Endodermal cell (in vitro differentiated cells): ENCODE data around the gene CCR2. TPM values are rescaled to one million over a fixed set of nuclear protein-coding genes. Genes with fewer than 3 reads are reported as not detected.

Source experiments
- DNase-seq: peaks from one replicate; pipeline ENCODE4 v3.0.0-alpha.2; 2017
- H3K27ac ChIP-seq: 2 replicates; pipeline ENCODE4 v1.5.1; 2013; ENCODE audit warnings: mild to moderate bottlenecking, low read depth, low read length, moderate library complexity
- H3K27me3 ChIP-seq: 2 replicates; pipeline ENCODE4 v1.6.1; 2013; ENCODE audit warnings: mild to moderate bottlenecking, low read length, moderate library complexity; ENCODE audit not compliant: insufficient read depth, control insufficient read depth, poor library complexity, severe bottlenecking
- H3K36me3 ChIP-seq: 2 replicates; pipeline ENCODE4 v1.7.0; 2013; ENCODE audit warnings: mild to moderate bottlenecking, low read length, moderate library complexity; ENCODE audit not compliant: control insufficient read depth, insufficient read depth
- H3K4me1 ChIP-seq: one replicate; pipeline ENCODE4 v1.7.0; 2013; ENCODE audit warnings: low read length; ENCODE audit not compliant: control insufficient read depth, insufficient read depth
- H3K4me3 ChIP-seq: 2 replicates; pipeline ENCODE4 v1.5.1; 2013; ENCODE audit warnings: mild to moderate bottlenecking, low read length, moderate library complexity
- H3K9ac ChIP-seq: 2 replicates; pipeline ENCODE4 v1.6.1; 2013; ENCODE audit warnings: mild to moderate bottlenecking, low read length, moderate library complexity; ENCODE audit not compliant: poor library complexity, severe bottlenecking; ENCODE audit errors: extremely low read depth
- H3K9me3 ChIP-seq: 2 replicates; pipeline ENCODE4 v1.6.1; 2013; ENCODE audit warnings: mild to moderate bottlenecking, low read length, moderate library complexity; ENCODE audit not compliant: control insufficient read depth
- H3K27ac Mint-ChIP-seq: 2 replicates; pipeline ENCODE4 v1.8.0; 2020; ENCODE audit warnings: mixed read lengths
- H3K27me3 Mint-ChIP-seq: 2 replicates; pipeline ENCODE4 v1.8.0; 2021; ENCODE audit warnings: mild to moderate bottlenecking, mixed read lengths; ENCODE audit not compliant: insufficient read depth
- H3K36me3 Mint-ChIP-seq: 2 replicates; pipeline ENCODE4 v1.8.0; 2020; ENCODE audit warnings: low read depth, mixed read lengths
- H3K4me1 Mint-ChIP-seq: 2 replicates; pipeline ENCODE4 v1.8.0; 2020; ENCODE audit warnings: mixed read lengths
- H3K4me3 Mint-ChIP-seq: 2 replicates; pipeline ENCODE4 v1.8.0; 2020; ENCODE audit warnings: mild to moderate bottlenecking, moderate library complexity, mixed read lengths
- H3K9me3 Mint-ChIP-seq: 2 replicates; pipeline ENCODE4 v1.8.0; 2020; ENCODE audit warnings: mild to moderate bottlenecking, mixed read lengths
- WGBS, 2 experiments: methylation state at CpG; one replicate each; pipeline versions ENCODE4 v1.1.5 to v1.1.7; 2013; ENCODE audit warnings: missing lambda C conversion rate in 2 of 2, mixed read lengths in 1 of 2; ENCODE audit not compliant: insufficient coverage in 1 of 2, insufficient read length in 1 of 2; 5-methylcytosine and 5-hydroxymethylcytosine counted together
- total RNA-seq, 2 donors: library from RNA; stranded (reverse); fragmentation: NEBNext Ultra II Directional in 1 of 2; extraction: Animal tissue kit (Norgen Biotek cat#: 25700) in 1 of 2; gene quantifications; 2 replicates in 1 of 2; 3 replicates in 1 of 2; pipeline ENCODE4 v1.2.1, GENCODE V29; 2021
- TF ChIP-seq, protein P1 (sequence below): fragments of 200-600 bp; sonication (generic); conservative IDR thresholded peaks from 2 replicates; pipeline ENCODE4 v1.5.0; 2021; ENCODE audit warnings: antibody characterized with exemption, mild to moderate bottlenecking

CCR2 gene
- total RNA-seq, 2 donors from 2014 or later = not detected

DNA sequence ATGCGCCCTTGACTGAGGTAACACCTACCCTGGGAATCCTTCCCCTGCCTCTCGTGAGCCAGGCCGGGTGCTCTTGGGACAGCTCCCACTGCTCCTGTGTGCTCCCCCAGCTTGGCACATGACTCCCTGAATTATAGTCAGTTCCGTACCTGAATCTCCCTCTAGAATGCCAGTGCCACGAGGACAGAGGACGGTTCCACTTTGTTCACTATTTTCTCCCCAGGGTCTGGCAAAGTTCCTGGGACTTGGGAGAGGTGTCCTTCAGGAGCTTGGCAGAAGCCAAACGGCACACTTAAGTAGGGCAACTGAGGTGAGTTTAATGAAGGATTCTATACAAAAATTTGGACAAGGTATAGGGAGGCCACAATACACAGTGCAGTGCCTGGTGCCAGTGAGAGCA is 43.2 kb downstream of the CCR2 start:
- TF ChIP-seq, protein P1, sequence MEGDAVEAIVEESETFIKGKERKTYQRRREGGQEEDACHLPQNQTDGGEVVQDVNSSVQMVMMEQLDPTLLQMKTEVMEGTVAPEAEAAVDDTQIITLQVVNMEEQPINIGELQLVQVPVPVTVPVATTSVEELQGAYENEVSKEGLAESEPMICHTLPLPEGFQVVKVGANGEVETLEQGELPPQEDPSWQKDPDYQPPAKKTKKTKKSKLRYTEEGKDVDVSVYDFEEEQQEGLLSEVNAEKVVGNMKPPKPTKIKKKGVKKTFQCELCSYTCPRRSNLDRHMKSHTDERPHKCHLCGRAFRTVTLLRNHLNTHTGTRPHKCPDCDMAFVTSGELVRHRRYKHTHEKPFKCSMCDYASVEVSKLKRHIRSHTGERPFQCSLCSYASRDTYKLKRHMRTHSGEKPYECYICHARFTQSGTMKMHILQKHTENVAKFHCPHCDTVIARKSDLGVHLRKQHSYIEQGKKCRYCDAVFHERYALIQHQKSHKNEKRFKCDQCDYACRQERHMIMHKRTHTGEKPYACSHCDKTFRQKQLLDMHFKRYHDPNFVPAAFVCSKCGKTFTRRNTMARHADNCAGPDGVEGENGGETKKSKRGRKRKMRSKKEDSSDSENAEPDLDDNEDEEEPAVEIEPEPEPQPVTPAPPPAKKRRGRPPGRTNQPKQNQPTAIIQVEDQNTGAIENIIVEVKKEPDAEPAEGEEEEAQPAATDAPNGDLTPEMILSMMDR = no peak
- no peaks in the 10 kb centered on the region for H3K36me3 Mint-ChIP-seq

DNA sequence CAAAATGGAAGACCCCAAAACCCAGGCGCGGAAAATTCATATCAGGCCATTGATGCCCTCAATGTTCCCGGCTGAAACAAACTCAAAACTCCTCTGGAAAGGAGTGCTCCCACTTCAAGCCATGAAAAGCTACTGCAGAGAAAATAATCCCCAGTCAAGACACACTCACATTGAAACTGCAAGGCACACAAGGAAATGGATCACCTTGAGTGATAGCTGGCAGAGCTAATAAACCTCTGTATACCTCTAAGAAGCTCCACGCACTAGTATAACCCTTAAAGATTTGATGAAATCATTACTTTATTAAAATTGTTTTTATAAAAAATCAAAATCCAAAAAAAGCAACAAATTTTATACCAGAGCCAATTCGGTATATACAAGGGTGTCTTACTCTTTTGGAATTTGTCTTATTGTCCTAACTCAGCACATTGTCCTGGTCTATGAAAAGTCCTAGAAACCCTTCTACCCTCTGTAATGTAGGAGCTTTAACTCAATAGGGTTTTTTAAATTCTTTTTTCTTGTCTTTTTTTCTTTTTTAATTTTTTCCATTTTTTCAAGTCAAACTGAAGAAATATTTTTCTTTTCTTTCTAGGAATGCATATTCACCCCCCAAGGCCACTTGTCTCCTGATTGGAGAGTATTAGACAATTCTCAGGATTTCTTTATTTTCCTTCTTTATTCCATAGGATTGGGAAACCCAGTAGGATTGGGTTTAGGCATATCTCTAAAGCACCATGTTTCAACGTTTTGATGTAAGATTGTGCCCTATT is 44.5 kb downstream of the CCR2 start:
- Histone ChIP-seq H3K9ac (no peak overlapping the region), H3K27ac (no peak overlapping the region), H3K27me3 (no peaks in the 10 kb centered on the region), H3K36me3 (no peaks in the 10 kb centered on the region), H3K4me1 (no peaks in the 10 kb centered on the region), H3K9me3 (peaks cover 4% of the 10 kb centered on the region), H3K4me3 (no peak overlapping the region)
- no peak overlapping the region for H3K4me3 Mint-ChIP-seq
- peaks cover 4% of the 10 kb centered on the region for H3K27me3 Mint-ChIP-seq
- WGBS, 2 experiments = 96 to 100% methylated on average over 4 to 6 of the region's 6 CpGs
- H3K9me3 Mint-ChIP-seq = peaks cover 5% of the 10 kb centered on the region
- DNase-seq = no peak
- no peak overlapping the region for H3K27ac Mint-ChIP-seq
- TF ChIP-seq, protein P1 = no peak
- H3K36me3 Mint-ChIP-seq = no peaks in the 10 kb centered on the region
- peaks cover 12% of the 10 kb centered on the region for H3K4me1 Mint-ChIP-seq

More for the DNA sequence above, 43.2 kb downstream of the CCR2 start:
- Mint-ChIP-seq H3K9me3 (no peaks in the 10 kb centered on the region), H3K4me1 (peaks cover 20% of the 10 kb centered on the region), H3K4me3 (no peak overlapping the region), H3K27me3 (peaks cover 4% of the 10 kb centered on the region), H3K27ac (no peak overlapping the region)
- Histone ChIP-seq H3K27ac (no peak overlapping the region), H3K27me3 (no peaks in the 10 kb centered on the region), H3K9me3 (no peaks in the 10 kb centered on the region), H3K36me3 (no peaks in the 10 kb centered on the region), H3K4me3 (no peak overlapping the region), H3K9ac (no peak overlapping the region), H3K4me1 (no peaks in the 10 kb centered on the region)
- DNase-seq = no peak
- 95 to 96% methylated on average over 6 to 7 of the region's 7 CpGs for WGBS, 2 experiments

DNA sequence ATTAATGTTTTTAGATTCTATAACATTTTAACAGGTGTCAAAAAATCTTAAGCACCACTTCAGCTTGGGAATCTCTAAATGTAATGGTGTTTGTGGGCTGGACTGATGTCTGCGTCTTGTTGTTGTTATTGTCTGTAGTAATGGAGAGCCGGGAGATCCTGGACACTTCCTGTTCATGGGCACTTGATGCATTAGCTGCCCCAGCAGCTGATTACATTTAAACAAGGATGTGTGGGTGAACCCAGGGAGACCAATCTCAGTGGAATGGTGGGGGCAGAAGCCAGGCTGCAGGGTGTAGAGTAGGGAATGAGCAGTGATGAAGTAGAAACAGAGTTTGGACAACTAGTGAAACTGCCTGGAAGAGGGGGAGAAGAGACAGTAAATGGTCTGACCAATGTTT is 45.2 kb downstream of the CCR2 start:
- Mint-ChIP-seq H3K36me3 (no peaks in the 10 kb centered on the region), H3K9me3 (peaks cover 5% of the 10 kb centered on the region), H3K27me3 (peaks cover 4% of the 10 kb centered on the region), H3K4me3 (no peak overlapping the region), H3K4me1 (peaks cover 7% of the 10 kb centered on the region), H3K27ac (no peak overlapping the region)
- Histone ChIP-seq H3K4me3 (no peak overlapping the region), H3K36me3 (no peaks in the 10 kb centered on the region), H3K4me1 (no peaks in the 10 kb centered on the region), H3K27me3 (no peaks in the 10 kb centered on the region), H3K27ac (no peak overlapping the region), H3K9me3 (peaks cover 4% of the 10 kb centered on the region), H3K9ac (no peak overlapping the region)
- TF ChIP-seq, protein P1 = no peak
- DNase-seq = no peak
- 94 to 96% methylated on average over 2 of the region's 2 CpGs for WGBS, 2 experiments
